Smooth muscle cell (in vitro differentiated cells): ENCODE results near the gene NEMF. TPM values are rescaled to one million over a fixed set of nuclear protein-coding genes. Genes with fewer than 3 reads are reported as not detected.
A peak's percentile ranks its signal among the peaks of the same experiment; 100 is the strongest.

ENCODE experiments used
- DNase-seq: peaks from one replicate; lab custom pipeline; 2025; ENCODE audit not compliant: unreplicated experiment; lab: John Stamatoyannopoulos, UW
- H2AFZ ChIP-seq: fragments of 200-600 bp; sonication (generic); 2 replicates; pipeline ENCODE4 v1.6.0; 2016; ENCODE audit warnings: antibody characterized with exemption, low read depth, mild to moderate bottlenecking
- H3F3A ChIP-seq: fragments of 200-600 bp; sonication (generic); 2 replicates; pipeline ENCODE4 v1.6.0; 2017; ENCODE audit warnings: antibody characterized with exemption, low read depth
- H3K27ac ChIP-seq: fragments of 200-600 bp; sonication (generic); 2 replicates; pipeline ENCODE4 v1.5.1; 2016; ENCODE audit warnings: low read depth, mild to moderate bottlenecking
- H3K27me3 ChIP-seq: fragments of 200-600 bp; sonication (generic); 2 replicates; pipeline ENCODE4 v1.6.1; 2016; ENCODE audit warnings: low read depth, mild to moderate bottlenecking
- H3K36me3 ChIP-seq: fragments of 200-600 bp; sonication (generic); 2 replicates; pipeline ENCODE4 v1.5.1; 2016; ENCODE audit warnings: low read depth
- H3K4me1 ChIP-seq: fragments of 200-600 bp; sonication (generic); 2 replicates; pipeline ENCODE4 v1.5.1; 2016; ENCODE audit warnings: low read depth
- H3K4me2 ChIP-seq: fragments of 200-600 bp; sonication (generic); 2 replicates; pipeline ENCODE4 v1.6.0; 2016; ENCODE audit warnings: mild to moderate bottlenecking
- H3K4me3 ChIP-seq: fragments of 200-600 bp; sonication (generic); 2 replicates; pipeline ENCODE4 v1.5.1; 2016; ENCODE audit warnings: mild to moderate bottlenecking
- H3K79me2 ChIP-seq: fragments of 200-600 bp; sonication (generic); 2 replicates; pipeline ENCODE4 v1.6.0; 2016; ENCODE audit warnings: low read depth, mild to moderate bottlenecking
- H3K9ac ChIP-seq: fragments of 200-600 bp; sonication (generic); 2 replicates; pipeline ENCODE4 v1.6.0; 2016; ENCODE audit warnings: low read depth
- H3K9me3 ChIP-seq: fragments of 200-600 bp; sonication (generic); replicated peaks from 2 replicates; pipeline ENCODE4 v1.5.1; 2016; ENCODE audit warnings: low read depth
- H4K20me1 ChIP-seq: fragments of 200-600 bp; sonication (generic); 2 replicates; pipeline ENCODE4 v1.6.0; 2016; ENCODE audit warnings: low read depth
- CTCF ChIP-seq: fragments of 200-600 bp; sonication (generic); IDR thresholded peaks from 2 replicates; pipeline ENCODE4 v1.5.1; 2017; ENCODE audit warnings: borderline replicate concordance, mild to moderate bottlenecking, antibody characterized with exemption; ENCODE audit not compliant: insufficient read depth, poor library complexity, severe bottlenecking
- WGBS: methylation state at CpG from one replicate; pipeline ENCODE4 v1.1.7; 2016; ENCODE audit warnings: low lambda C conversion rate; 5-methylcytosine and 5-hydroxymethylcytosine counted together
- polyA plus RNA-seq: library from polyadenylated mRNA; unstranded; fragments of >200 nt; fragmentation: Nextera tagmentation; extraction: Ambion mirVana; gene quantifications from 2 replicates; pipeline ENCODE4 v1.2.1, GENCODE V29; 2016
- total RNA-seq: library from RNA; depleted of rRNA; stranded (reverse); fragments of >200 nt; gene quantifications from 2 replicates; pipeline ENCODE4 v1.2.3, GENCODE V29; 2014

The NEMF gene
- total and polyA plus RNA-seq, 2 experiments from 2014 or later = 41.2 TPM

GRCh38 chr14:49892636-49893308 is 40.2 kb upstream of the NEMF start, which contains the start of gene ARF6:
Gene ARF6, plus strand, starts transcription at chr14:49893082. Its CDS starts 655 bp downstream, at chr14:49893737.
- Histone ChIP-seq H3F3A (peaks cover 23% of the 10 kb centered on the region), H3K4me2 (peak within 1 kb of the TSS; percentile 98), H3K4me1 (peaks cover 28% of the 10 kb centered on the region), H3K9ac (peak within 1 kb of the TSS; percentile 98), H3K27ac (peak within 1 kb of the TSS; percentile 98), H3K9me3 (no peaks in the 10 kb centered on the region), H2AFZ (peak within 1 kb of the TSS; percentile 10), H4K20me1 (peaks cover 44% of the 10 kb centered on the region), H3K79me2 (peaks cover 55% of the 10 kb centered on the region), H3K4me3 (peak within 1 kb of the TSS; percentile 96), H3K27me3 (no peaks in the 10 kb centered on the region), H3K36me3 (peaks cover 2% of the 10 kb centered on the region)
- peak; percentile 94 for DNase-seq
- TF ChIP-seq CTCF = no peak
- WGBS = under 1% methylated on average over 53 of the region's 66 CpGs

DNA sequence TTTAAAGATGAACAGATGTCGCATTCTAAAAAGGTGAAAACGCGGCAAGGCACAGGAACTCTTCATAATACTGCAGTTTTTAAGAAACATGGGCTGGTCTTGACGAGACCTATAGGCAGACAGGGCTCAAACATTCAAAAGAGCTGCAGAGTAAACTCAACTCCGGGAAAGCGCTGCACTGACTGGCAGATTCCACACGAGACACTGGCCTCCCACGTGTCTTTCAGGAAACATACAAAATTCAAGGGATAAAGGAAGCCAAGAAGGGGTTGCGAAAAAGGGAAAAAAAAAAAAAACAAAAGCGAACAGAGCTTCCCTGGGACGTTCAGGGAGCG is 39.7 kb upstream of the NEMF start:
- peaks cover 23% of the 10 kb centered on the region for H3F3A ChIP-seq
- peak overlapping the region; percentile 96 for H3K4me3 ChIP-seq
- peaks cover 2% of the 10 kb centered on the region for H3K36me3 ChIP-seq
- H3K4me2 ChIP-seq = peak overlapping the region; percentile 98
- H3K79me2 ChIP-seq = peaks cover 50% of the 10 kb centered on the region
- no peak for DNase-seq
- TF ChIP-seq CTCF = no peak
- H3K27me3 ChIP-seq = no peaks in the 10 kb centered on the region
- peak overlapping the region; percentile 10 for H2AFZ ChIP-seq
- H3K9ac ChIP-seq = peak overlapping the region; percentile 98
- peaks cover 28% of the 10 kb centered on the region for H3K4me1 ChIP-seq
- H4K20me1 ChIP-seq = peaks cover 39% of the 10 kb centered on the region
- WGBS = 6% methylated on average over 11 of the region's 12 CpGs
- H3K9me3 ChIP-seq = no peaks in the 10 kb centered on the region
- H3K27ac ChIP-seq = peak overlapping the region; percentile 98

GRCh38 chr14:49888293-49888692 is 35.7 kb upstream of the NEMF start:
- no peaks in the 10 kb centered on the region for H3K27me3 ChIP-seq
- H3K79me2 ChIP-seq = peaks cover 11% of the 10 kb centered on the region
- no peak for DNase-seq
- no peak overlapping the region for H3K27ac ChIP-seq
- peaks cover 4% of the 10 kb centered on the region for H3F3A ChIP-seq
- TF ChIP-seq CTCF = no peak
- H3K36me3 ChIP-seq = no peaks in the 10 kb centered on the region
- no peak overlapping the region for H2AFZ ChIP-seq
- H3K4me2 ChIP-seq = no peak overlapping the region
- H3K4me3 ChIP-seq = no peak overlapping the region
- 81% methylated on average over 2 of the region's 2 CpGs for WGBS
- no peaks in the 10 kb centered on the region for H4K20me1 ChIP-seq
- H3K9me3 ChIP-seq = no peaks in the 10 kb centered on the region
- no peak overlapping the region for H3K9ac ChIP-seq
- peaks cover 3% of the 10 kb centered on the region for H3K4me1 ChIP-seq

GRCh38 chr14:49886523-49886922 is 33.9 kb upstream of the NEMF start:
- Histone ChIP-seq H3K36me3 (no peaks in the 10 kb centered on the region), H2AFZ (no peak overlapping the region), H3F3A (no peaks in the 10 kb centered on the region), H3K27me3 (no peaks in the 10 kb centered on the region), H4K20me1 (no peaks in the 10 kb centered on the region), H3K9ac (no peak overlapping the region), H3K4me2 (no peak overlapping the region), H3K4me3 (no peak overlapping the region), H3K4me1 (no peaks in the 10 kb centered on the region), H3K27ac (no peak overlapping the region), H3K9me3 (no peaks in the 10 kb centered on the region), H3K79me2 (peaks cover 4% of the 10 kb centered on the region)
- no peak for TF ChIP-seq CTCF
- no peak for DNase-seq
- 95% methylated on average over 12 of the region's 12 CpGs for WGBS
